T-helper 1 cell (primary cell): ENCODE results near the gene INAFM2.

Experiments used
- DNase-seq, 5 donors: peaks; one replicate each; pipeline ENCODE4 v3.0.0-alpha.2; 2012 to 2020
- total RNA-seq, 4 donors: gene quantifications; one replicate each; lab custom pipeline; 2026; lab: John Stamatoyannopoulos, UW

INAFM2 gene
- total RNA-seq, result 4.1 to 5.5 (median 4.4) reads per million in 4 donors

DNA sequence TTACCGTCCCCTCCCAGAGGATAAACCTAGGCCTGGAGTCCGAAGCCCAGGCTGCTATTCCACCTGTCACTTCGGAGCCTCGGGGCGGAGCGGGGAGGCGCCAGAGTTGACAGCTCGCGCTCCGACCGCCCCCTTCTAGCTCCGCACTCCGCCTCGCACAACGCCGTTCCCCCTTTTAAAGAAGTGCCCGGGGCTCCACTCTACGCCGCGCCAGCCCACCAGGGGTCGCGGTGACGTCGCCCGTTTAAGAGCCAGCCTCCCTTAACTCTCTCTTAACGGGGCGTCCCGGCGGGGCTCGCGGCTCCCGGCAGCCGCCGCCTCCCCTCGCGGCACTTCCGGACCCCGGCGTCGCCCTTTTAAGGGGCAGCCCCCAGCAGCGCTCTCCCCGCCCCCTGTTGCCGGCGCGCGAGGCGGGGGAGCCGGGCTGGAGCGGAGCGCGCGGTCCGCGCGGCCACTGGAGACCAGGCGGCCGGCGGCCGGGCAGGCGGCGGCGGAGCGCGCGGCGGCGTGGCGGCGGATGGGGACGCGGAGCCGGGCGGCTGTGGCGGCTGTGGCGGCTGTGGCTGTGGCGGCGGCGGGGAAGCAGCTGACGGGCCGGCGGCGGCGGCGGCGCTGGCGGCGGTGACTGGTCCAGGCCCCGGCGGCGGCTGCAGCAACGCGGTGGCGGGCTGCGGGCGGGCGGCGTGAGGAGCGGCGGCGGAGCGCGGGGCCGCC lies at the start of gene INAFM2:
INAFM2 (plus strand) TSS at position 454 of the 714 bp plus-strand sequence. CDS start 364 bp downstream, outside the sequence.
- peak; percentile 75 to 91 (median 83) for DNase-seq

DNA sequence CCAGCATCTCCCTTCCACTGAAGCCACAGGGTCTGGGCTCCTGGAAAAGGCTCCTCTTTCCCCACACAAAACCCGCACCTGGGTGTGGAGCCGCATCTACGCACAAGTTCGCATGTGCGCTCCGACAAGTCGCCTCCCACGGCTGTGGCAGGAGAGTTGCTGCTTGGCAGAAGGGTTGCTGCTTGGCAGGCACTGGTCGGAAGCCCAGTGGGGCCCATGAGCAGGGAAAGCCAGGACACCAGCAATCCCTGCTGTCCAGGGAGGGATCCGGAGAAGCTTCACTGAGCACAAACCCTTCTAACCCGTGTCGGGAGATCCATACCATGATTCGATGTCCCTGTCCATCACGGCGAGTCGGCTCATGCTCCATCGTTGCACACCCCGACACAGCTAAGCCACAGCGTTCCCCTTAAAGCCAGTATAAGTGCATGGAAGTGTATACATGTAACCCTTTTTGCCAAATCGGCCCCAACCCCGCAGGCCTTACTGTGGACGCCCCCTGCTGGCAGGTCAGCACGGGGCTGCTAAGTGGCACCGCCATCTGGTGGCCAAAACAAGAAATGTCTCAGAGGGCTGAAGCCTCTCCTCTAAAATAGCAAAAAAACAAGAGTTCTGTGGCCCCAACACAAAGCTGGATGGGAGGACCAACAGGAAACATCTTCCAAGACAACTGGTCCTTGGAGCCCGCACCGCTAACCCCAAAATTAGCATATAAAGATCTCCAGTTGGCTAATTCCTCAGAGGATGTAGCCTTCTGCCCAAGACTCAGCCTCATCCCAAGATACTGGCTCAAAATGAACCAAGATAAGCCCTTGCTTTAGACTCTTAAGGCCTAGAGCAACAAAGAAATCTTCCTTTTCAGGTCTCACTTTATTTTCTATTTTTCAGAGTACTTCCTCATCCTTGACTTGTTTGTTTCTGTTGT lies 48.9 kb upstream of the INAFM2 start:
- peak; percentile 71 to 87 (median 80) for DNase-seq

DNA sequence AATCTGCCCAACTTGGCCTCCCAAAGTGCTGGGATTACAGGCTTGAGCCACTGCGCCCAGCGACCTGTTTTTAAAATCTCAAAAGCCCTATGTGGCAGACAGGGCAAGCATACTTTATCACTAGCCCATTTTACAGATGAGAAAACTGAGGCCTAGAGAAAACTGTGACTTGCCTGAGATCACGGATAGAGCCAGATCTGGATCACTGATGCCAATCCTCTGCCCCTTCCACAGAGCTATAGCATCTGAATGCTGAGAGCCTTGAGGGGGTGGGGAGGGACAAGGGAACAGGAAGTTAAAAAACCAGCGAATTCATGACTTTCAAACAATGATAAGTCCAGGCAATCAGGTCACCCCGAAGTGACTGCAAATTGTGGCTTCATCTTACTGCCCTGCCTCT lies 48.0 kb upstream of the INAFM2 start:
- no peak for DNase-seq

DNA sequence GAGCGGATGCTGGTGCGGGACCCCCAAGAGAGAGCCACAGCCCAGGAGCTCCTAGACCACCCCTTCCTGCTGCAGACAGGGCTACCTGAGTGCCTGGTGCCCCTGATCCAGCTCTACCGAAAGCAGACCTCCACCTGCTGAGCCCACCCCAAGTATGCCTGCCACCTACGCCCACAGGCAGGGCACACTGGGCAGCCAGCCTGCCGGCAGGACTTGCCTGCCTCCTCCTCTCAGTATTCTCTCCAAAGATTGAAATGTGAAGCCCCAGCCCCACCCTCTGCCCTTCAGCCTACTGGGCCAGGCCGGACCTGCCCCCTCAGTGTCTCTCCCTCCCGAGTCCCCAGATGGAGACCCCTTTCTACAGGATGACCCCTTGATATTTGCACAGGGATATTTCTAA lies 47.5 kb upstream of the INAFM2 start:
- no peak for DNase-seq

- DNase-seq, result no peak
Measured at GRCh38 chr15:40276927-40277326, 46.6 kb upstream of the INAFM2 start.

DNA sequence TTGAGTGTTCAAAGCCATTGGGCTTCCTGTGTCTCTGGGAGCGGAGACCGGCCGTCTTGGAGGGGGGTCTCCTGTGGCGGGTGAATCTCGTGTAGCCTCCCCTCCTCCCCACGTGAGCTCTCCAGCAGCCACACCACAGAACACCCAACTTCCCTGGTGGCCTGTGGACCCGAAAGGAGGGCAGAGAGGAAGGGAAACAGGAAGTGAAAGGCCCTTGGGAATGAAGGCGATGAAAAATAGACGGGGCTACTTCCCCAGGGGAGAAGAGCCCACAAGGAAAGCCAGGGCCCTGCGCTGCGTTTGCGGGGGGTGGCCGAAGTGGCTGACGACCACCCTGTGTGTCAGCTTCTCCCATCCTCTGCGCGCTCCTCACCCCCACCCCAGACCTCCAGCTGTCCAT lies 46.0 kb upstream of the INAFM2 start:
- no peak for DNase-seq

- DNase-seq, result no peak
Measured at GRCh38 chr15:40278026-40278425, 45.5 kb upstream of the INAFM2 start.

GRCh38 chr15:40279437-40280141 lies 43.9 kb upstream of the INAFM2 start:
- DNase-seq, result peak; percentile 44 to 61 (median 58)

- no peak for DNase-seq
Measured at GRCh38 chr15:40280260-40281056, 43.0 kb upstream of the INAFM2 start.

GRCh38 chr15:40281057-40281800 lies 42.3 kb upstream of the INAFM2 start:
- DNase-seq, result no peak

GRCh38 chr15:40281801-40282146 lies 41.7 kb upstream of the INAFM2 start:
- DNase-seq, result no peak

DNA sequence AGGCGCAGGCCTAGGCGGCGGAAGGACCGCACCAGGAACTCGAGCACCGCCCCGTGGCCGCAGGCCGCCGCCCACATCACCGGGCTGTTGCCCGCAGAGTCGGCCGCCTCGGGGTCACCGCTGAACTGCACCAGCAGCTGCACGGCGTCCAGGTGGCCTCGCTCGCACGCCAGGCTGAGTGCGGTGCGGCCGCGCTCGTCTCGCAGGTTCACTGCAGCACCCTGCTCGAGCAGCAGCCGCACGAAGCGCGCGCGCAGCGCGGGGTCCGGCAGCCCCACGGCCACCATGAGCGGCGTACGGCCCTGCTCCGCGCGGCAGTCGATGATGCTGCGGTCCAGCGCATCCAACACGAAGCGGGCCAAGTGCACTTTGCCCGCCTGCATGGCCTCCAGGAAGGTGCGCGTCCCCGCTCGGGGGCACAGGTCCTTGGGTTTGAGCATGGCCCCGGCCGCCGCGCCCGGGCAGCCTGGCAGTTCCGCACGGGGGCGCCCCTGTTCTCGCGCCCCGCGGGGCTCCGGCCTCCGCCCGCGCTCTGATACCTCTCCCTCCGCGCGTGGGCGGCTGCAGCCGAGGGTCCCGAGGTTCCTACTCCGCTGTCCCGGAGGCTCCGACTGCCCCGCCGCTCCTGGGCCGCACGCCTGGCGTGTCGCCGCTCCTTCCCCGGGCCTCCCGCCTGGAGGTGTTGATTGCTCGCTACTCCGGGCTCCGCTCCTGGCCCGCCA lies 41.2 kb upstream of the INAFM2 start:
- peak in 3 of 5 donors; percentile 29 to 49 (median 48) for DNase-seq

GRCh38 chr15:40282869-40283614 lies 40.5 kb upstream of the INAFM2 start, which contains the start of gene ANKRD63:
Gene ANKRD63 (minus strand): TSS chr15:40283064. CDS start chr15:40282586, 478 bp downstream.
- DNase-seq, result peak in 2 of 5 donors; percentile 16 to 32

DNA sequence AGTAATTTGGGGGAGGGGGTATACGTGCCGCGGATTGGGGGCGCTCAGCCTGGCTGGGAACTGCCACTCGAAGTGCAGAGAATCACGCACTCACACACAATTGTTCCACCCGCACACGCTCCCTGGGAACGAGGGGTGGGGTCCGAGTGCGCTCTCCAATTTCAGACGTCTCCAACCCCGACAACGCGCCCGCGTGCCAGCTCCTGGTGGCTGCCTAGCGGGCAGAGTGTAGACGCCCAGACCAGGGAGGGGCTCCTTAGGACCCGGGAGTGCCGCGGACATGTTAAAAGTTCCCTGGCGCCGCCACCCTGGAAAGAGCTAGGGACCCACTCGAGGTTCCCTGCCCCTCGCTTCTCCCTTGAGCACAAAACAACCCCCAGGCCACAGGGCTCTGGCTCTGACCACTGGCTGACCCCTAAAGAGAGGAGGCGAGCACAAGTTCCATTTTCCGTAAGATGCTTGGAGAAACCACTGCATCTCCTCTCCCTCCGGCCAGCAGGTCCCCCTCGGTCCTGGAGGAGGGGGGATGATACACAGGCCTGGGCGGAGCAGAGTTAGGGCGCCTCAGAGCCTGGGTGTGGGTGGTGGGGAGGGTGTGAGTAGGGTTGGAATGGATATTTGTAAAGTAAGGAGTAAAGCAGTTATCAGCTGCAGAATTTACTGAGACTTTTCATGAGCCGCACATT lies 39.7 kb upstream of the INAFM2 start:
- no peak for DNase-seq

DNA sequence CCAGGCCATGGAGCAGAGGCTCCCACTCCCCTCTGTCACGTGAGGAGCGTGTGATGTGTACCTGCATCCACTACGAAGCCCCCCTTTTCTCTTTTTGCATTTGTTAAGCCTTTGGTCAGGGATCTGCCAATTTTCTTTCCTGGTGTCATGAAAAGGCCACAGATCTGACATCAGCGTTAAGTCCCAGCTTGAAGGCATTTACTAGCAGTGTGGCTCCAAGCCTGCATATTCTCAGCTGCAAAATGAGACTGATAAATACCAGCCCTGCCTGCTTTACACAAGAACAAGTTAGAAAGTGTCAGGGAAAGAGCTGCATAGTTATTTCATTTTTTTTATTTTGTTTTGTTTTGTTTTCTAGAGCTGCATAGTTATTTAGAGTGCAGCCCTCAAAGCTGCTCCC lies 38.3 kb upstream of the INAFM2 start:
- no peak for DNase-seq

GRCh38 chr15:40285554-40286011 lies 37.9 kb upstream of the INAFM2 start:
- no peak for DNase-seq

- no peak for DNase-seq
Measured at GRCh38 chr15:40286061-40286532, 37.4 kb upstream of the INAFM2 start.

- no peak for DNase-seq
Measured at GRCh38 chr15:40286794-40287193, 36.7 kb upstream of the INAFM2 start.

DNA sequence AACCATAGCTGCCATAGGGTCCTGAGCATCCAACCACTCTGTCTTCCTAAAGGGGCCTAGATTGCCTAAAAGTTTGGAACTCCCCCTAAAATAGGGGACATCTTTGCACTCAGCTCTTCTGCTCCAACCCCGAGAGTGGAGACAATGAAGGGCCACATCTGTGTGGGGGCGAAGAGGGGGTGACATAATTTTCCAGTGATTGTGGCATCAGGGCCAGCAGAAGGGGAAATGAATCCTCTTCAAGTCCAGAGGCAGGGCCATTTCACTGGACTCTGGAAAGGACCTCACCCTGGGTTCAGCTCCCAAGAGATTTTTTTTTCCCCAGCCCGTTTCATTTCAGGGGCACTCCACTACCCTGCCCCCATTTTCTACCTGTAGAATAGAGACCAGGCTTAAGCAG lies 36.0 kb upstream of the INAFM2 start:
- no peak for DNase-seq
